Loucy (cell line): ENCODE data around the gene DNASE1.

Source experiments
- H2AFZ ChIP-seq: fragments of 200-600 bp; sonication (generic); 2 replicates; pipeline ENCODE4 v1.6.0; 2016; ENCODE audit warnings: antibody characterized with exemption, mild to moderate bottlenecking, low read length, moderate library complexity
- H3F3A ChIP-seq: fragments of 200-600 bp; 2 replicates; pipeline ENCODE4 v1.6.0; 2016; ENCODE audit warnings: antibody characterized with exemption, low read depth, mild to moderate bottlenecking
- H3K27me3 ChIP-seq: fragments of 200-600 bp; sonication (generic); 2 replicates; pipeline ENCODE4 v1.6.1; 2014; ENCODE audit warnings: low read length, mild to moderate bottlenecking; ENCODE audit not compliant: insufficient read depth, poor library complexity, severe bottlenecking
- H3K36me3 ChIP-seq: fragments of 200-600 bp; sonication (generic); 2 replicates; pipeline ENCODE4 v1.6.1; 2016; ENCODE audit warnings: low read length; ENCODE audit not compliant: insufficient read depth
- H3K4me1 ChIP-seq: fragments of 200-600 bp; sonication (generic); 2 replicates; pipeline ENCODE4 v1.5.1; 2014; ENCODE audit warnings: low read length, mild to moderate bottlenecking; ENCODE audit not compliant: insufficient read depth, poor library complexity, severe bottlenecking
- H3K4me2 ChIP-seq: fragments of 200-600 bp; sonication (generic); 2 replicates; pipeline ENCODE4 v1.6.0; 2014; ENCODE audit warnings: antibody characterized with exemption, low read length, low read depth, mild to moderate bottlenecking; ENCODE audit not compliant: poor library complexity, severe bottlenecking
- H3K4me3 ChIP-seq: fragments of 200-600 bp; sonication (generic); 2 replicates; pipeline ENCODE4 v1.5.1; 2014; ENCODE audit warnings: low read length, mild to moderate bottlenecking, mixed read lengths; ENCODE audit not compliant: poor library complexity, severe bottlenecking
- H3K79me2 ChIP-seq: fragments of 200-600 bp; sonication (generic); 2 replicates; pipeline ENCODE4 v1.6.1; 2014; ENCODE audit warnings: low read length; ENCODE audit not compliant: insufficient read depth
- H3K9ac ChIP-seq: fragments of 200-600 bp; sonication (generic); 2 replicates; pipeline ENCODE4 v1.6.0; 2014; ENCODE audit warnings: mild to moderate bottlenecking, low read depth, low read length, moderate library complexity; ENCODE audit not compliant: poor library complexity, severe bottlenecking
- H3K9me2 ChIP-seq: fragments of 200-600 bp; sonication (generic); replicated peaks from 2 replicates; pipeline ENCODE4 v1.6.1; 2016; ENCODE audit warnings: low read depth, low read length, mixed read lengths
- H3K9me3 ChIP-seq: fragments of 200-600 bp; sonication (generic); 2 replicates; pipeline ENCODE4 v1.6.1; 2014; ENCODE audit warnings: mild to moderate bottlenecking, antibody characterized with exemption, low read length, low read depth; ENCODE audit not compliant: insufficient read depth
- H4K20me1 ChIP-seq: fragments of 200-600 bp; sonication (generic); 2 replicates; pipeline ENCODE4 v1.6.0; 2014; ENCODE audit warnings: antibody characterized with exemption, low read length, mild to moderate bottlenecking; ENCODE audit not compliant: insufficient read depth, poor library complexity, severe bottlenecking
- EZH2phosphoT487 ChIP-seq: fragments of 200-600 bp; IDR thresholded peaks from 2 replicates; pipeline ENCODE4 v1.6.1; 2018; ENCODE audit warnings: antibody characterized with exemption, mild to moderate bottlenecking, moderate library complexity, borderline replicate concordance
- TF ChIP-seq, protein P1 (sequence below): fragments of 200-600 bp; sonication (generic); conservative IDR thresholded peaks from 2 replicates; pipeline ENCODE4 v1.5.1; 2014; ENCODE audit warnings: mild to moderate bottlenecking, antibody characterized with exemption, low read length

The DNASE1 gene

DNA sequence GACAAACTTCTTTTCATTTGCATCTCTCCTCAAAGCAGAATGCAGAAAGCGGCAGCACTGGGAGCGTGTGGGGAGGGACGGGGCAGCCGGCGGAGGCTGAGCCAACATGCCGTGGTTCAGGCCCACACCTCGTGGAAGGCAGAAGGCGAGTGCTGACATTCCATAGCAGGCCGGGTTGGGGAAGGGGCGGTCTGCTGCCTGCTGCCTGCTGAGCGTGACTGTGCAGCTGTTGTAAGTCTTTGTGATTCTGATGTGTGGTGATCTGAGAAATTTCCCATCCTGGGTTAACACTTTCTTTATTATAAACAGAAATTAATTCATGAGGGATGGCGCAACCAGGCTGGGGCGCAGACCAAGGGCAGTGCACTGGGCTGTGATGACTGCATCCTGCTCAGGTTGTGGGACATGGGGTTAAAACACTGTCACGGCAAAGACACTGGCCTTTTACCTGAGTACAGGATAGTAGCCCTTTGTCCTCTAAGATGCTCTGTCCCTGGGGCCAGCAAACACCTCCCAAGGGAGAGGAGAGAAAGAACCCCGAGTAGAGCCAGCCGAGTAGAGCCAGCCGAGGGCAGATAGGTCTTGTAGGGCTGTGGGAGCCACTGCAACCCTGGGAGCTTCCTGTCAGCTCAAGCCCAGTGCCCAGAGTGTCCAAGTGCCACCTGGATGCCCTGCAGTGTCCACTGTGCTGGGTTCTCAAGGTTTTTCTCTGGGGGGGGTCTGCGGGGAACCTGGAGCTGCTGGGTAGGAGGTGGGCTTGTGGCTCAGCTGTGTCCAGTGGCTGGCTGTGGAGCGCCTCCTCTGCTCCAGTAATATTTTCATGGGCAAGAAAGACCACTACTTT, 8.8 kb upstream of the DNASE1 start:
- Histone ChIP-seq H3K9ac (no peak overlapping the region), H2AFZ (no peak overlapping the region), H3K4me3 (no peak overlapping the region)

DNA sequence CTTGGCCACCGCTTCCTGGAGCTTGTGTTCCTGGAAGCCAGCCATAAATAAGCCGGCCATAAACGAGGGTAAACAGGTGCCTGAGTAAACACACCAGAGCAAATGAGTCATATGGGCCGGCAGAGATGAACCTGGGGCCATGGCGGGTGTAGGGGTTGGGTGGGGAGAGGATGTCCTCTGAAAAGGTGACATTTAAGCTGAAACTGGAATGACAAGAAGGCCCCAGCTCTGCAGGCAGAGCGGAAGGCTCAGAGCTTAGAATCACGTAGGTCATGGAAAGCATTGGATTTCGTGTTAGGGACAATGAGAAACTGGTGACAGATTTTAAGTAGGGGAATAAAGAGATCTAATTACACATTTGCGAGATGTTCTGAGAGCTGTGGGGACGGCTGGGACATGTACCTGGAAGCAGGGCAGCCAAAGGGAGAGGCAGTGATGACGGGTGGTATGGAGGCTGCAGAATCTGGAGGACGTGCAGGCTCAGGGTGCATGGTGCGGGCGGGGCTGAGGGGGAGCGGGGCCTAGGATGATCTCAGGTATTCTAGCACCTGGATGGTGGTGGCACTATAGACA, 8.1 kb upstream of the DNASE1 start:
- TF ChIP-seq, protein P1, sequence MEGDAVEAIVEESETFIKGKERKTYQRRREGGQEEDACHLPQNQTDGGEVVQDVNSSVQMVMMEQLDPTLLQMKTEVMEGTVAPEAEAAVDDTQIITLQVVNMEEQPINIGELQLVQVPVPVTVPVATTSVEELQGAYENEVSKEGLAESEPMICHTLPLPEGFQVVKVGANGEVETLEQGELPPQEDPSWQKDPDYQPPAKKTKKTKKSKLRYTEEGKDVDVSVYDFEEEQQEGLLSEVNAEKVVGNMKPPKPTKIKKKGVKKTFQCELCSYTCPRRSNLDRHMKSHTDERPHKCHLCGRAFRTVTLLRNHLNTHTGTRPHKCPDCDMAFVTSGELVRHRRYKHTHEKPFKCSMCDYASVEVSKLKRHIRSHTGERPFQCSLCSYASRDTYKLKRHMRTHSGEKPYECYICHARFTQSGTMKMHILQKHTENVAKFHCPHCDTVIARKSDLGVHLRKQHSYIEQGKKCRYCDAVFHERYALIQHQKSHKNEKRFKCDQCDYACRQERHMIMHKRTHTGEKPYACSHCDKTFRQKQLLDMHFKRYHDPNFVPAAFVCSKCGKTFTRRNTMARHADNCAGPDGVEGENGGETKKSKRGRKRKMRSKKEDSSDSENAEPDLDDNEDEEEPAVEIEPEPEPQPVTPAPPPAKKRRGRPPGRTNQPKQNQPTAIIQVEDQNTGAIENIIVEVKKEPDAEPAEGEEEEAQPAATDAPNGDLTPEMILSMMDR, result no peak
- TF ChIP-seq EZH2phosphoT487, result no peak
- Histone ChIP-seq H3F3A (no peaks in the 10 kb centered on the region), H3K9me3 (no peaks in the 10 kb centered on the region), H3K4me2 (no peak overlapping the region), H3K4me3 (no peak overlapping the region), H3K27me3 (no peaks in the 10 kb centered on the region), H3K4me1 (no peaks in the 10 kb centered on the region), H3K36me3 (no peaks in the 10 kb centered on the region), H3K9ac (no peak overlapping the region), H3K79me2 (no peaks in the 10 kb centered on the region), H4K20me1 (no peaks in the 10 kb centered on the region), H2AFZ (no peak overlapping the region), H3K9me2 (no peaks in the 10 kb centered on the region)

More for the DNA sequence above, 8.8 kb upstream of the DNASE1 start:
- H3K79me2 ChIP-seq, result no peaks in the 10 kb centered on the region
- no peaks in the 10 kb centered on the region for H3K27me3 ChIP-seq
- no peaks in the 10 kb centered on the region for H3K9me2 ChIP-seq
- no peak overlapping the region for H3K4me2 ChIP-seq
- TF ChIP-seq, protein P1, result no peak
- no peak for TF ChIP-seq EZH2phosphoT487
- H3F3A ChIP-seq, result no peaks in the 10 kb centered on the region
- no peaks in the 10 kb centered on the region for H3K4me1 ChIP-seq
- H3K9me3 ChIP-seq, result no peaks in the 10 kb centered on the region
- H4K20me1 ChIP-seq, result no peaks in the 10 kb centered on the region
- no peaks in the 10 kb centered on the region for H3K36me3 ChIP-seq

DNA sequence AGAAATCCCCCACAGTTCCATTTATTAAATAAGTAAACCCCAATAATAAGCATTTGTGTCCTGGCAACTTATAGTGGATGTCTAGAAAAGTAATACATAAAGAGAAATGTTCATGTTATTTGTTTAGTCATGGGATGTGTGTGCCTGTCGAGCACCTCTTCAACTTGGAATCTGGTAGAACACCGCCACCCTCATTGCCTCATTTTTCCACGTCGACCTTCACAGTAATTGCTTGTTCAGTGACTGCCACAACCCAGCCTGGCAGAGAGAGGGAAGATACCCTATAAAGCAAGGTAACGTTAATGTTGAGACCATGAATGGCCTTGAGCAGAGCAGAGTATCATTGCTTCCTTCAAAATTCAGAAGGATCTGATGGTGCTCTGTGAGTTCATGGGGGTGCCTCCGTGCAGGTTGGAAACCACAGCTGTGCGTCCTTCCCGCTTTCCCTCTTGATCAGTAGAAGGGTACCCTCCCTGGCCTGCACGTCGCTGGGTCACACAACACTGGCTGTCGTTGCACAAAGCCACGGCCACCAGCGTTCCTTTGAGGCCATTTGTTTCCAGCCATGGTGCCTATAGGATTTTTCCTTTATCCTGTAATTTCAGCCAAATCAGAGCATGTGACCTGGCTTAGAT, 3.7 kb upstream of the DNASE1 start:
- Histone ChIP-seq H3K4me1 (peaks cover 4% of the 10 kb centered on the region), H3K9ac (no peak overlapping the region), H2AFZ (no peak overlapping the region), H3K27me3 (no peaks in the 10 kb centered on the region), H3K4me3 (no peak overlapping the region), H3K79me2 (no peaks in the 10 kb centered on the region), H3K4me2 (no peak overlapping the region), H3K9me3 (no peaks in the 10 kb centered on the region), H3F3A (no peaks in the 10 kb centered on the region), H3K36me3 (no peaks in the 10 kb centered on the region), H4K20me1 (no peaks in the 10 kb centered on the region), H3K9me2 (no peaks in the 10 kb centered on the region)
- TF ChIP-seq, protein P1, result no peak
- TF ChIP-seq EZH2phosphoT487, result no peak
